Measurements from ENCODE around the gene MAMDC4.

GRCh38 chr9:136820971-136821825, 30.9 kb upstream of the MAMDC4 start:
- TF ChIP-seq CTCF (IDR thresholded peaks at IDR 0.05; ENCODE audit: insufficient read depth, low read depth, low read length): no peak
- TF ChIP-seq EZH2 (IDR thresholded peaks at IDR 0.05; ENCODE audit: insufficient read depth, low read length): no peak
